Astrocyte of the spinal cord (primary cell): ENCODE data around the gene BRINP1.

Experiments
- DNase-seq: peaks from one replicate; pipeline ENCODE4 v3.0.0; 2011; ENCODE audit warnings: low read depth, low spot score
- H3K4me3 ChIP-seq: 2 replicates; pipeline ENCODE4 v1.5.1; 2011; ENCODE audit warnings: low read depth, mild to moderate bottlenecking, low read length, moderate library complexity
- in situ Hi-C: cut with HindIII; loops from 2 replicates; pipeline ENCODE4 v1.10.0; 2017; ENCODE audit warnings: low sequenced_read_pairs
- TF ChIP-seq, protein P1 (sequence below): IDR thresholded peaks from 2 replicates; pipeline ENCODE4 v1.5.1; 2012; ENCODE audit warnings: low read depth, mild to moderate bottlenecking, low read length, inconsistent platforms

BRINP1 gene

GRCh38 chr9:119302988-119303698 is 66.1 kb downstream of the BRINP1 start:
- TF ChIP-seq, protein P1, sequence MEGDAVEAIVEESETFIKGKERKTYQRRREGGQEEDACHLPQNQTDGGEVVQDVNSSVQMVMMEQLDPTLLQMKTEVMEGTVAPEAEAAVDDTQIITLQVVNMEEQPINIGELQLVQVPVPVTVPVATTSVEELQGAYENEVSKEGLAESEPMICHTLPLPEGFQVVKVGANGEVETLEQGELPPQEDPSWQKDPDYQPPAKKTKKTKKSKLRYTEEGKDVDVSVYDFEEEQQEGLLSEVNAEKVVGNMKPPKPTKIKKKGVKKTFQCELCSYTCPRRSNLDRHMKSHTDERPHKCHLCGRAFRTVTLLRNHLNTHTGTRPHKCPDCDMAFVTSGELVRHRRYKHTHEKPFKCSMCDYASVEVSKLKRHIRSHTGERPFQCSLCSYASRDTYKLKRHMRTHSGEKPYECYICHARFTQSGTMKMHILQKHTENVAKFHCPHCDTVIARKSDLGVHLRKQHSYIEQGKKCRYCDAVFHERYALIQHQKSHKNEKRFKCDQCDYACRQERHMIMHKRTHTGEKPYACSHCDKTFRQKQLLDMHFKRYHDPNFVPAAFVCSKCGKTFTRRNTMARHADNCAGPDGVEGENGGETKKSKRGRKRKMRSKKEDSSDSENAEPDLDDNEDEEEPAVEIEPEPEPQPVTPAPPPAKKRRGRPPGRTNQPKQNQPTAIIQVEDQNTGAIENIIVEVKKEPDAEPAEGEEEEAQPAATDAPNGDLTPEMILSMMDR, result no peak
- in situ Hi-C loops, result no loop called here
- no peak for DNase-seq
- H3K4me3 ChIP-seq, result no peak overlapping the region

- in situ Hi-C loops, result no loop called here
- TF ChIP-seq, protein P1, result no peak
- no peak overlapping the region for H3K4me3 ChIP-seq
- no peak for DNase-seq
Measured at GRCh38 chr9:119298076-119298853, 71.0 kb downstream of the BRINP1 start.

DNA sequence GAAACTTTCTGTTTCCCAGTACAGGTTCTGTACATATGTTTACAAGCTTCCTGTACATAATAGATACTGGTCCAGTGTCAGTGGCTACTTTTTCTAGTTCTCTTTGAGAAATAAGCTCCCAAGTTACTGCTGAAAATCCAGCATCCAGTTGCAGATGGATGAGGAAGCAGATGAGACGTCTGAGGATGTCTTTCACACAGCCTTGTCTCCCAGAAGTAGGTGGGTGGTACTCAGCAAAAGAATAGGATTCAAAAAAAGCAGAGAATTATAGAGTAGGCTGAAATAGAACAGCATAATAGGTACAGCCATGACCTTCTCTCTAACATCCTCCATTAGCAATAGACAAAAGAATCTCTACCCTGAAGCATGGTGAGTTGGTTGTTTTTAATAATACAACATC is 77.7 kb downstream of the BRINP1 start:
- TF ChIP-seq, protein P1, result no peak
- in situ Hi-C loops, result no loop called here
- no peak overlapping the region for H3K4me3 ChIP-seq
- no peak for DNase-seq

DNA sequence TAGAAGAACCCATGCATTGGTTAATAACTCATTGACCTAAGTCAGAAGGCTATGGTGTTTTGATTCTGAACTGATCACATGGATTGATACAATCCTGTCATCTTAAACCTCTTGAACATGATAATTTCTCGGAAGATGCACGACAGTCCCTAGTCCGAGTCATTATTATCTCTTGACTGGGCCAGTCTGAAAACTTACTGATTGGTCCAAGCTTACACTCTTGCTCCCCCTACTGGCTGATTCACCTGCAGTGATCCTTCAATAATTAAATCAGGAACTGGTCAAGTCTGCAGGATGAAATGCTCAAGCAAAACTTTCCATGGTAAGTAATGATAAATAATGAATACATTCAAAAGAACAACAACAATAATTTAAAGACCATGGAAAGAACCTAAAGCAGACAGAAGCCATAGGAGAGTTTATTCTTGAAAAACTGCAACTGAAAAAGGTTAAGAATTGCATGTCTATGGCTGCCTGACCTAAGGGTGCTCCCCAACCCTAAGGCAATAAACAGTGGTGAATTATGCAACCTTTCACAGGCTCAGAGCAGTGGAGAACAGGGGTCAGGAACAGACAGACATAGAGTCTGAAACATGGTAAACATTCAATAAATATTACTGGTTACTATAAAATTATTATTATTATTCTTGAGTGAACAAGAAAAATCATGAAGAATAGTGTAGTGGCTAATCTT is 79.3 kb downstream of the BRINP1 start:
- in situ Hi-C loops, result no loop called here
- TF ChIP-seq, protein P1, result peak; percentile 56
- H3K4me3 ChIP-seq, result no peak overlapping the region
- peak; percentile 54 for DNase-seq

DNA sequence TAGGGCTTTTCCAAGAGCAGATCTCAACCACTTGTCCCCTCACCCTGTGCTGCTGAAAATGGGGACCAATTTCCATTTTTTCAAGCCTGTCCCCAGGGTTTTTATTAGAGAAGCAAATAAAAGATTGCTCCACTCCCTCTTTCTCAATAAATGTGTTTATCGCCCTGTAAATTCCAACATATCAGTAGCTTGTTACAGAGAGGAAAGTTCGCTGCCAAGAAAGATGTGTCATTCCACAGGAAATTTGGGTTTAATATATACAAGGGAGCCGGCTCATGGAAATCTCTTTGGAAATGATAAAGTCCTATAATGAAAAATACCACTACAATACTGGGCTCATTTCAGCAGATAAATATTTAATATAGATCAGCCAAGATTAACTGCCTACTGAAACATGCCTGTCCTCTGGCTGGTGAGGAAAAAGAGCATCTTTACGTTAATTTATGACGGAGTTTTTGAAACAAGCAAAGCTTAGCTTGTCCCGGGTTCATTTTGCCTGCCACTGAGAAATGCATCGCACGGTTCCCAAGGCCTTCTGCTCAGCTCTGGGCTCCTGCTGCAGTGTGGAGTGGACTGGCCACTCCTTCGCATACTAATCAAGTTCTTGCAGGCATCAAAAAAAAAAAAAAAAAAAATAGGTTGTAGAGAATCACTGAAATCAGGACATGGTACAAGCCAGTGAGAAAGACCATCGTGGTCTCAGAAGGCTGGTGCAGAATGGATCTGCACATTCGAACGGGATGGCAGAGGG is 84.5 kb downstream of the BRINP1 start:
- TF ChIP-seq, protein P1, result no peak
- no peak overlapping the region for H3K4me3 ChIP-seq
- in situ Hi-C loops, result no loop called here
- no peak for DNase-seq

GRCh38 chr9:119284118-119284517 is 85.1 kb downstream of the BRINP1 start:
- H3K4me3 ChIP-seq, result no peak overlapping the region
- in situ Hi-C loops, result no loop called here
- TF ChIP-seq, protein P1, result no peak
- DNase-seq, result no peak
